Smooth muscle cell (in vitro differentiated cells): ENCODE results near the gene DHX34. TPM values are rescaled to one million over a fixed set of nuclear protein-coding genes. Genes with fewer than 3 reads are reported as not detected.
"Not testable (repeated sequence)": the region's sequence is repeated elsewhere in the genome, so short reads cannot be mapped to it uniquely, and the experiment has no call there.

Source experiments
- DNase-seq: peaks from one replicate; lab custom pipeline; 2025; ENCODE audit not compliant: unreplicated experiment; lab: John Stamatoyannopoulos, UW
- H2AFZ ChIP-seq: fragments of 200-600 bp; sonication (generic); 2 replicates; pipeline ENCODE4 v1.6.0; 2016; ENCODE audit warnings: antibody characterized with exemption, low read depth, mild to moderate bottlenecking
- H3F3A ChIP-seq: fragments of 200-600 bp; sonication (generic); 2 replicates; pipeline ENCODE4 v1.6.0; 2017; ENCODE audit warnings: antibody characterized with exemption, low read depth
- H3K27ac ChIP-seq: fragments of 200-600 bp; sonication (generic); 2 replicates; pipeline ENCODE4 v1.5.1; 2016; ENCODE audit warnings: low read depth, mild to moderate bottlenecking
- H3K27me3 ChIP-seq: fragments of 200-600 bp; sonication (generic); 2 replicates; pipeline ENCODE4 v1.6.1; 2016; ENCODE audit warnings: low read depth, mild to moderate bottlenecking
- H3K36me3 ChIP-seq: fragments of 200-600 bp; sonication (generic); 2 replicates; pipeline ENCODE4 v1.5.1; 2016; ENCODE audit warnings: low read depth
- H3K4me1 ChIP-seq: fragments of 200-600 bp; sonication (generic); 2 replicates; pipeline ENCODE4 v1.5.1; 2016; ENCODE audit warnings: low read depth
- H3K4me2 ChIP-seq: fragments of 200-600 bp; sonication (generic); 2 replicates; pipeline ENCODE4 v1.6.0; 2016; ENCODE audit warnings: mild to moderate bottlenecking
- H3K4me3 ChIP-seq: fragments of 200-600 bp; sonication (generic); 2 replicates; pipeline ENCODE4 v1.5.1; 2016; ENCODE audit warnings: mild to moderate bottlenecking
- H3K79me2 ChIP-seq: fragments of 200-600 bp; sonication (generic); 2 replicates; pipeline ENCODE4 v1.6.0; 2016; ENCODE audit warnings: low read depth, mild to moderate bottlenecking
- H3K9ac ChIP-seq: fragments of 200-600 bp; sonication (generic); 2 replicates; pipeline ENCODE4 v1.6.0; 2016; ENCODE audit warnings: low read depth
- H3K9me3 ChIP-seq: fragments of 200-600 bp; sonication (generic); replicated peaks from 2 replicates; pipeline ENCODE4 v1.5.1; 2016; ENCODE audit warnings: low read depth
- H4K20me1 ChIP-seq: fragments of 200-600 bp; sonication (generic); 2 replicates; pipeline ENCODE4 v1.6.0; 2016; ENCODE audit warnings: low read depth
- WGBS: methylation state at CpG from one replicate; pipeline ENCODE4 v1.1.7; 2016; ENCODE audit warnings: low lambda C conversion rate; 5-methylcytosine and 5-hydroxymethylcytosine counted together
- polyA plus RNA-seq: library from polyadenylated mRNA; unstranded; fragments of >200 nt; fragmentation: Nextera tagmentation; extraction: Ambion mirVana; gene quantifications from 2 replicates; pipeline ENCODE4 v1.2.1, GENCODE V29; 2016
- total RNA-seq: library from RNA; depleted of rRNA; stranded (reverse); fragments of >200 nt; gene quantifications from 2 replicates; pipeline ENCODE4 v1.2.3, GENCODE V29; 2014
- TF ChIP-seq, protein P1 (sequence below): fragments of 200-600 bp; sonication (generic); IDR thresholded peaks from 2 replicates; pipeline ENCODE4 v1.5.1; 2017; ENCODE audit warnings: borderline replicate concordance, mild to moderate bottlenecking, antibody characterized with exemption; ENCODE audit not compliant: insufficient read depth, poor library complexity, severe bottlenecking

The DHX34 gene
- total and polyA plus RNA-seq, 2 experiments from 2014 or later = 7.1 to 9.8 TPM

DNA sequence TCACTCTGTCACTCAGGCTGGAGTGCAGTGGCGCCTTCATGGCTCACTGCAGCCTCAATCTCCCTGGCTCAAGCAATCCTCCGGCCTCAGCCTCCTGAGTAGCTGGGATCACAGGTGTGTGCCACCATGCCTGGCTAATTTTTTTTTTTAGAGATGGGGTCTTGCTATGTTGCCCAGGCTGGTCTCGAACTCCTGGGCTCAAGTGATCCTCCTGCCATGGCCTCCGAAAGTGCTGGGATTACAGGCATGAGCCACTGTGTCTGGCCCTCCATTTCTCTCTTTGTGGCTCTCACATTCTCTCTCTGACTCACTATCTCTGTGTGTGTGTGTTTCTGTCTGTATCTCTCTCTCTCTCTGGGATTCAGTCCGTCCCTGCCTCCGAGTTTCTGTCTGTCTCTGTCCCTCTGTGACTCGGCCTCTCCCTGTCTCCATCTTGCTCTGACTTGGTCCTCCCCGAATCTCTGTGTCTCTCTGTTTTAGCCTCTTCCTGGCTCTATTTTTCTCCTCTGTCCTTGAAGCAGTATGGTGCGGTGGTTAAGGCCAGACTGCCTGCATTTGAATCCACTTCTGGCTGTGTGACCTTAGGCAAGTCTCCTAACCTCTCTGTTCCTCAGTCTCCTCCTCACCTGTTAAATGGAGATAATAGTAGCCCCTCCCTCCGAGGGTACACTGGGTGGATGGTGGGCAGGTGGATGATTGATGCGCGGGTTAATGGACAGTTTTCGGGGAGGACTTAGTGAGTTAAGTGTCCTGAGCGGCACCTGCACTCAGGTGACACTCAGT lies 59.2 kb downstream of the DHX34 start:
- no peak overlapping the region for H3K27ac ChIP-seq
- H3K4me1 ChIP-seq = no peaks in the 10 kb centered on the region
- H3F3A ChIP-seq = no peaks in the 10 kb centered on the region
- no peak overlapping the region for H3K9ac ChIP-seq
- H3K27me3 ChIP-seq = no peaks in the 10 kb centered on the region
- TF ChIP-seq, protein P1, sequence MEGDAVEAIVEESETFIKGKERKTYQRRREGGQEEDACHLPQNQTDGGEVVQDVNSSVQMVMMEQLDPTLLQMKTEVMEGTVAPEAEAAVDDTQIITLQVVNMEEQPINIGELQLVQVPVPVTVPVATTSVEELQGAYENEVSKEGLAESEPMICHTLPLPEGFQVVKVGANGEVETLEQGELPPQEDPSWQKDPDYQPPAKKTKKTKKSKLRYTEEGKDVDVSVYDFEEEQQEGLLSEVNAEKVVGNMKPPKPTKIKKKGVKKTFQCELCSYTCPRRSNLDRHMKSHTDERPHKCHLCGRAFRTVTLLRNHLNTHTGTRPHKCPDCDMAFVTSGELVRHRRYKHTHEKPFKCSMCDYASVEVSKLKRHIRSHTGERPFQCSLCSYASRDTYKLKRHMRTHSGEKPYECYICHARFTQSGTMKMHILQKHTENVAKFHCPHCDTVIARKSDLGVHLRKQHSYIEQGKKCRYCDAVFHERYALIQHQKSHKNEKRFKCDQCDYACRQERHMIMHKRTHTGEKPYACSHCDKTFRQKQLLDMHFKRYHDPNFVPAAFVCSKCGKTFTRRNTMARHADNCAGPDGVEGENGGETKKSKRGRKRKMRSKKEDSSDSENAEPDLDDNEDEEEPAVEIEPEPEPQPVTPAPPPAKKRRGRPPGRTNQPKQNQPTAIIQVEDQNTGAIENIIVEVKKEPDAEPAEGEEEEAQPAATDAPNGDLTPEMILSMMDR = no peak
- H3K36me3 ChIP-seq = no peaks in the 10 kb centered on the region
- H3K79me2 ChIP-seq = no peaks in the 10 kb centered on the region
- WGBS = 89% methylated on average over 14 of the region's 14 CpGs
- peaks cover 13% of the 10 kb centered on the region for H4K20me1 ChIP-seq
- H3K4me2 ChIP-seq = no peak overlapping the region
- no peak overlapping the region for H2AFZ ChIP-seq
- H3K9me3 ChIP-seq = no peaks in the 10 kb centered on the region
- H3K4me3 ChIP-seq = no peak overlapping the region
- no peak for DNase-seq

DNA sequence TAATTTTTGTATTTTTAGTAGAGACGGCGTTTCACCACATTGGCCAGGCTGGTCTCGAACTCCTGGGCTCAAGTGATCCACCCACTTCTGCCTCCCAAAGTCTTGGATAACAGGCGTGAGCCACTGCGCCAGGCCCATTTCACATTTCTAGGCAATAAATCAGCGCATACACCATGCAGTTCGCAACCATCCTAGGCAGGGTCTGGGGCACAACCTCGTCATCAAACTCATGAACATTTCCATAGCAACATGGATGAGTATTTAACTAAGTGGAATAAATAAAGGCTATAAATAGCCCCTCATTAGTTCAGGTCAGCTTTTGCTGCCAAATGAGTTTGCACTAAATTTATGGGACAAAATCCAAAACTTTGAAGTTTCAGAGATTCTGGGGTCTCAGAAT lies 62.0 kb downstream of the DHX34 start:
- Histone ChIP-seq H3K4me1 (no peaks in the 10 kb centered on the region), H2AFZ (no peak overlapping the region), H3K36me3 (no peaks in the 10 kb centered on the region), H4K20me1 (peaks cover 18% of the 10 kb centered on the region), H3K9ac (no peak overlapping the region), H3K9me3 (no peaks in the 10 kb centered on the region), H3K4me2 (no peak overlapping the region), H3K79me2 (no peaks in the 10 kb centered on the region), H3F3A (no peaks in the 10 kb centered on the region), H3K27ac (no peak overlapping the region), H3K4me3 (no peak overlapping the region), H3K27me3 (no peaks in the 10 kb centered on the region)
- TF ChIP-seq, protein P1 = no peak
- no peak for DNase-seq
- WGBS = 91% methylated on average over 8 of the region's 8 CpGs

DNA sequence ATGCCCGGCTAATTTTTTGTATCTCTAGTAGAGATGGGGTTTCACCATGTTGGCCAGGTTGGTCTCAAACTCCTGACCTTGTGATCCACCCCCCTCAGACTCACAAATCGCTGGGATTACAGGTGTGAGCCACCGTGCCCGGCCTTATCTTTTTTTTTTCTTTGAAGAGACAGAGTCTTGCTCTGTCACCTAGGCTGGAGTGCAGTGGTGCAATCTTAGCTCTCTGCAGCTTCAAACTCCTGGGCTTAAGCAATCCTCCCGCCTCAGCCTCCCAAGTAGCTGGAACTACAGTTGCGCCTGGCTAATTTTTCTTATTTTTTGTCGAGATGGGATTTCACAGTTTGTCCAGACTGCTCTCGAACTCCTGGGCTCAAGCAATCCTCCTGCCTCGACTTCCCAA lies 62.6 kb downstream of the DHX34 start:
- not testable (repeated sequence) for H2AFZ ChIP-seq, H3K9me3 ChIP-seq, H3K4me1 ChIP-seq, H3K27me3 ChIP-seq, H3K4me2 ChIP-seq, H3K9ac ChIP-seq, H3K36me3 ChIP-seq, H3K4me3 ChIP-seq, H3K27ac ChIP-seq, DNase-seq, H3K79me2 ChIP-seq, H3F3A ChIP-seq
- WGBS = 88% methylated on average over 9 of the region's 9 CpGs
- H4K20me1 ChIP-seq = peaks cover 21% of the 10 kb centered on the region

DNA sequence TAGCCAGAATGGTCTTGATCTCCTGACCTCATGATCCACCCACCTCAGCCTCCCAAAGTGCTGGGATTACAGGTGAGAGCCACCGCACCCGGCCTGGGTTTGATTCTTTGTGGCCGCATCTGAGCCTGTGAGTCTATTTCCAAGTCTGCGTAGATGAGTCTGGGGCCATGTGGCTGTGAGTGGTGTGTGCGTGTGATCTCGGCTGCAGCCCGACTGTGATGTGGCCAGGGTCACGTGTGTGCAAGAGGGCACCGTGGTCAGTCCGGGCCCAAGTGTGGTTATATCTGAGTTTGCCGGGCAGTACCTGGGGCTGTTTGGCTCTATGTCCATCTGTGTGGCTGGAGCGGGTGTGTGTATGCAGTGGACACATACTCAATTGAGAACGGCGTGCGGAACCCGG lies 64.8 kb downstream of the DHX34 start:
- TF ChIP-seq, protein P1 = no peak
- no peaks in the 10 kb centered on the region for H3F3A ChIP-seq
- H2AFZ ChIP-seq = no peak overlapping the region
- 98% methylated on average over 16 of the region's 16 CpGs for WGBS
- H3K27ac ChIP-seq = no peak overlapping the region
- no peaks in the 10 kb centered on the region for H3K36me3 ChIP-seq
- no peaks in the 10 kb centered on the region for H3K79me2 ChIP-seq
- no peak overlapping the region for H3K9ac ChIP-seq
- no peak for DNase-seq
- no peak overlapping the region for H3K4me3 ChIP-seq
- H3K4me1 ChIP-seq = no peaks in the 10 kb centered on the region
- no peaks in the 10 kb centered on the region for H3K9me3 ChIP-seq
- peaks cover 34% of the 10 kb centered on the region for H4K20me1 ChIP-seq
- H3K4me2 ChIP-seq = no peak overlapping the region
- no peaks in the 10 kb centered on the region for H3K27me3 ChIP-seq
